ENCODE data around the gene ERBB4. TPM values are rescaled to one million over a fixed set of nuclear protein-coding genes. Genes with fewer than 3 reads are reported as not detected.

Gene ERBB4
- total and polyA plus RNA-seq, 7 experiments from 2014 or later = not detected

- H3K4me1 ChIP-seq (ENCODE audit: control insufficient read depth in 2 of 2, insufficient read depth in 2 of 2, low read length in 2 of 2) = no peaks in the 10 kb centered on the region
- no peak overlapping the region for H3K4me3 ChIP-seq (ENCODE audit: low read length)
- no peaks in the 10 kb centered on the region for H3K27me3 ChIP-seq (ENCODE audit: control insufficient read depth in 2 of 2, insufficient read depth in 2 of 2, low read length in 2 of 2)
- H3K4me1 Mint-ChIP-seq = no peaks in the 10 kb centered on the region
- no peak for DNase-seq
- ATAC-seq = no peak
- ChIA-PET CTCF (no interaction called here), POLR2A (no interaction called here)
- no peaks in the 10 kb centered on the region for H3K27me3 Mint-ChIP-seq
- H3K9me3 Mint-ChIP-seq = peaks cover 0 to 17% (median 0%) of the 10 kb centered on the region in 11 donors
- no peak overlapping the region for H3K27ac ChIP-seq (ENCODE audit: low read depth, low read length)
- no peaks in the 10 kb centered on the region for H3K9me3 ChIP-seq (ENCODE audit: control insufficient read depth in 2 of 3, low read length in 3 of 3)
- H3K27ac Mint-ChIP-seq = no peak overlapping the region
- H3K36me3 Mint-ChIP-seq = no peaks in the 10 kb centered on the region
- H3K4me3 Mint-ChIP-seq = no peak overlapping the region
- no peaks in the 10 kb centered on the region for H3K36me3 ChIP-seq (ENCODE audit: control insufficient read depth in 2 of 3, insufficient read depth in 3 of 3, low read length in 3 of 3)
- intact Hi-C loops (cut with micrococcal nuclease) = no loop called here
Observed at GRCh38 chr2:212098966-212099365, 439.6 kb downstream of the ERBB4 start.

GRCh38 chr2:212097001-212097400 is 441.6 kb downstream of the ERBB4 start:
- no peaks in the 10 kb centered on the region for H3K36me3 Mint-ChIP-seq
- no peaks in the 10 kb centered on the region for H3K9me3 ChIP-seq (ENCODE audit: control insufficient read depth in 2 of 3, low read length in 3 of 3)
- intact Hi-C loops (cut with micrococcal nuclease) = no loop called here
- no peaks in the 10 kb centered on the region for H3K4me1 ChIP-seq (ENCODE audit: control insufficient read depth in 2 of 2, insufficient read depth in 2 of 2, low read length in 2 of 2)
- H3K27me3 ChIP-seq (ENCODE audit: control insufficient read depth in 2 of 2, insufficient read depth in 2 of 2, low read length in 2 of 2) = no peaks in the 10 kb centered on the region
- no peaks in the 10 kb centered on the region for H3K4me1 Mint-ChIP-seq
- no peaks in the 10 kb centered on the region for H3K27me3 Mint-ChIP-seq
- POLR2A ChIA-PET = no interaction called here
- H3K4me3 Mint-ChIP-seq = no peak overlapping the region
- no peak overlapping the region for H3K4me3 ChIP-seq (ENCODE audit: low read length)
- no peak overlapping the region for H3K27ac ChIP-seq (ENCODE audit: low read depth, low read length)
- CTCF ChIA-PET = no interaction called here
- no peaks in the 10 kb centered on the region for H3K36me3 ChIP-seq (ENCODE audit: control insufficient read depth in 2 of 3, insufficient read depth in 3 of 3, low read length in 3 of 3)
- H3K27ac Mint-ChIP-seq = no peak overlapping the region
- no peak for DNase-seq
- ATAC-seq = no peak
- peaks cover 0 to 13% (median 0%) of the 10 kb centered on the region in 11 donors for H3K9me3 Mint-ChIP-seq

GRCh38 chr2:212089873-212090272 is 448.7 kb downstream of the ERBB4 start:
- no peaks in the 10 kb centered on the region for H3K27me3 ChIP-seq (ENCODE audit: control insufficient read depth in 2 of 2, insufficient read depth in 2 of 2, low read length in 2 of 2)
- no peak overlapping the region for H3K27ac ChIP-seq (ENCODE audit: low read depth, low read length)

GRCh38 chr2:212088353-212088752 is 450.2 kb downstream of the ERBB4 start:
- Mint-ChIP-seq H3K4me1 (no peaks in the 10 kb centered on the region), H3K4me3 (no peak overlapping the region), H3K27me3 (no peaks in the 10 kb centered on the region), H3K36me3 (no peaks in the 10 kb centered on the region), H3K27ac (no peak overlapping the region), H3K9me3 (peaks cover 0 to 5% (median 0%) of the 10 kb centered on the region in 11 donors)
- no peak overlapping the region for H3K27ac ChIP-seq (ENCODE audit: low read depth, low read length)
- no peaks in the 10 kb centered on the region for H3K27me3 ChIP-seq (ENCODE audit: control insufficient read depth in 2 of 2, insufficient read depth in 2 of 2, low read length in 2 of 2)
- ChIA-PET CTCF (no interaction called here), POLR2A (no interaction called here)
- H3K4me1 ChIP-seq (ENCODE audit: control insufficient read depth in 2 of 2, insufficient read depth in 2 of 2, low read length in 2 of 2) = no peaks in the 10 kb centered on the region
- intact Hi-C loops (cut with micrococcal nuclease) = no loop called here
- H3K9me3 ChIP-seq (ENCODE audit: control insufficient read depth in 2 of 3, low read length in 3 of 3) = no peaks in the 10 kb centered on the region
- no peaks in the 10 kb centered on the region for H3K36me3 ChIP-seq (ENCODE audit: control insufficient read depth in 2 of 3, insufficient read depth in 3 of 3, low read length in 3 of 3)
- no peak for ATAC-seq
- no peak overlapping the region for H3K4me3 ChIP-seq (ENCODE audit: low read length)
- no peak for DNase-seq

More at GRCh38 chr2:212089873-212090272, 448.7 kb downstream of the ERBB4 start:
- Mint-ChIP-seq H3K4me1 (no peaks in the 10 kb centered on the region), H3K27ac (no peak overlapping the region), H3K9me3 (peaks cover 0 to 5% (median 0%) of the 10 kb centered on the region in 11 donors), H3K36me3 (no peaks in the 10 kb centered on the region), H3K27me3 (no peaks in the 10 kb centered on the region), H3K4me3 (no peak overlapping the region)
- Histone ChIP-seq H3K4me3 (ENCODE audit: low read length) (no peak overlapping the region), H3K9me3 (ENCODE audit: control insufficient read depth in 2 of 3, low read length in 3 of 3) (no peaks in the 10 kb centered on the region), H3K4me1 (ENCODE audit: control insufficient read depth in 2 of 2, insufficient read depth in 2 of 2, low read length in 2 of 2) (no peaks in the 10 kb centered on the region), H3K36me3 (ENCODE audit: control insufficient read depth in 2 of 3, insufficient read depth in 3 of 3, low read length in 3 of 3) (no peaks in the 10 kb centered on the region)
- ATAC-seq (no peak), DNase-seq (no peak)
- intact Hi-C loops (cut with micrococcal nuclease) = no loop called here
- ChIA-PET POLR2A (no interaction called here), CTCF (no interaction called here)

GRCh38 chr2:212083492-212083891 is 455.1 kb downstream of the ERBB4 start:
- H3K9me3 Mint-ChIP-seq = peaks cover 0 to 5% (median 0%) of the 10 kb centered on the region in 11 donors
- POLR2A ChIA-PET = no interaction called here

GRCh38 chr2:212078103-212078502 is 460.5 kb downstream of the ERBB4 start:
- no peak for DNase-seq
- Histone ChIP-seq H3K4me3 (ENCODE audit: low read length) (no peak overlapping the region), H3K27ac (ENCODE audit: low read depth, low read length) (no peak overlapping the region), H3K9me3 (ENCODE audit: control insufficient read depth in 2 of 3, low read length in 3 of 3) (no peaks in the 10 kb centered on the region), H3K4me1 (ENCODE audit: control insufficient read depth in 2 of 2, insufficient read depth in 2 of 2, low read length in 2 of 2) (no peaks in the 10 kb centered on the region), H3K27me3 (ENCODE audit: control insufficient read depth in 2 of 2, insufficient read depth in 2 of 2, low read length in 2 of 2) (no peaks in the 10 kb centered on the region), H3K36me3 (ENCODE audit: control insufficient read depth in 2 of 3, insufficient read depth in 3 of 3, low read length in 3 of 3) (no peaks in the 10 kb centered on the region)
- ATAC-seq = no peak
- ChIA-PET POLR2A (no interaction called here), CTCF (no interaction called here)
- intact Hi-C loops (cut with micrococcal nuclease) = no loop called here
- peaks cover 0 to 7% (median 0%) of the 10 kb centered on the region in 7 donors for H3K4me1 Mint-ChIP-seq
- H3K36me3 Mint-ChIP-seq = no peaks in the 10 kb centered on the region
- H3K27ac Mint-ChIP-seq = no peak overlapping the region
- peaks cover 0 to 10% (median 0%) of the 10 kb centered on the region in 11 donors for H3K9me3 Mint-ChIP-seq
- peak overlapping the region in 1 of 10 donors; percentile 27 for H3K4me3 Mint-ChIP-seq
- no peaks in the 10 kb centered on the region for H3K27me3 Mint-ChIP-seq

More at GRCh38 chr2:212083492-212083891, 455.1 kb downstream of the ERBB4 start:
- Histone ChIP-seq H3K27ac (ENCODE audit: low read depth, low read length) (no peak overlapping the region), H3K9me3 (ENCODE audit: control insufficient read depth in 2 of 3, low read length in 3 of 3) (no peaks in the 10 kb centered on the region), H3K4me1 (ENCODE audit: control insufficient read depth in 2 of 2, insufficient read depth in 2 of 2, low read length in 2 of 2) (no peaks in the 10 kb centered on the region), H3K4me3 (ENCODE audit: low read length) (no peak overlapping the region), H3K36me3 (ENCODE audit: control insufficient read depth in 2 of 3, insufficient read depth in 3 of 3, low read length in 3 of 3) (no peaks in the 10 kb centered on the region), H3K27me3 (ENCODE audit: control insufficient read depth in 2 of 2, insufficient read depth in 2 of 2, low read length in 2 of 2) (no peaks in the 10 kb centered on the region)
- H3K27me3 Mint-ChIP-seq = no peaks in the 10 kb centered on the region
- H3K27ac Mint-ChIP-seq = no peak overlapping the region
- H3K4me3 Mint-ChIP-seq = no peak overlapping the region
- ATAC-seq (no peak), DNase-seq (no peak)
- CTCF ChIA-PET = no interaction called here
- intact Hi-C loops (cut with micrococcal nuclease) = no loop called here
- no peaks in the 10 kb centered on the region for H3K4me1 Mint-ChIP-seq
- H3K36me3 Mint-ChIP-seq = no peaks in the 10 kb centered on the region

GRCh38 chr2:212076456-212076855 is 462.1 kb downstream of the ERBB4 start:
- Mint-ChIP-seq H3K4me3 (no peak overlapping the region), H3K27me3 (no peaks in the 10 kb centered on the region), H3K27ac (no peak overlapping the region), H3K9me3 (peaks cover 0 to 10% (median 0%) of the 10 kb centered on the region in 11 donors), H3K36me3 (no peaks in the 10 kb centered on the region), H3K4me1 (peaks cover 0 to 7% (median 0%) of the 10 kb centered on the region in 7 donors)
- POLR2A ChIA-PET = no interaction called here
- CTCF ChIA-PET = no interaction called here
- Histone ChIP-seq H3K4me3 (ENCODE audit: low read length) (no peak overlapping the region), H3K36me3 (ENCODE audit: control insufficient read depth in 2 of 3, insufficient read depth in 3 of 3, low read length in 3 of 3) (no peaks in the 10 kb centered on the region), H3K9me3 (ENCODE audit: control insufficient read depth in 2 of 3, low read length in 3 of 3) (no peaks in the 10 kb centered on the region), H3K4me1 (ENCODE audit: control insufficient read depth in 2 of 2, insufficient read depth in 2 of 2, low read length in 2 of 2) (no peaks in the 10 kb centered on the region), H3K27me3 (ENCODE audit: control insufficient read depth in 2 of 2, insufficient read depth in 2 of 2, low read length in 2 of 2) (no peaks in the 10 kb centered on the region), H3K27ac (ENCODE audit: low read depth, low read length) (no peak overlapping the region)
- intact Hi-C loops (cut with micrococcal nuclease) = no loop called here
- ATAC-seq (no peak), DNase-seq (no peak)
